T-cell (primary cell): ENCODE measurements around the gene MRPL50. TPM values are rescaled to one million over a fixed set of nuclear protein-coding genes. Genes with fewer than 3 reads are reported as not detected.

Source experiments
- ATAC-seq, 4 experiments: fragments of 200-7000 bp in 3 of 4; fragments of 150-1000 bp in 1 of 4; cut with Tn5 transposase; replicated peaks in 1 of 4; 1 replicate in 3 of 4; 2 replicates in 1 of 4; pipeline ENCODE4 v1.10.0; 2021; ENCODE audit warnings: moderate library complexity in 3 of 4, mild to moderate bottlenecking in 2 of 4, moderate number of reproducible peaks in 1 of 4
- CTCF ChIA-PET, 2 donors: fragments of 300-600 bp; sonication (Branson Sonifier 250); formaldehyde crosslinking; loops; one replicate each; lab custom pipeline; 2022; ENCODE audit warnings: antibody characterized with exemption in 2 of 2; lab: Charles Lee
- POLR2A ChIA-PET, 2 donors: fragments of 300-600 bp; sonication (Branson Sonifier 250); formaldehyde crosslinking; loops; one replicate each; lab custom pipeline; 2022; ENCODE audit warnings: antibody characterized with exemption in 2 of 2; lab: Charles Lee
- DNase-seq, 35 experiments: peaks; one replicate each; pipeline versions ENCODE4 v3.0.0 to v3.0.0-alpha.2; 2013 to 2023
- H3K27ac ChIP-seq: one replicate; pipeline ENCODE4 v1.5.1; 2013; ENCODE audit warnings: low read length
- H3K27me3 ChIP-seq, 2 experiments: replicated peaks in 1 of 2; 1 replicate in 1 of 2; 2 replicates in 1 of 2; pipeline versions ENCODE4 v1.6.1 to v1.7.0; 2013; ENCODE audit warnings: low read length in 1 of 2, mixed read lengths in 1 of 2; ENCODE audit not compliant: control insufficient read depth in 2 of 2, insufficient read depth in 2 of 2; ENCODE audit errors: extremely low read depth in 1 of 2
- H3K36me3 ChIP-seq, 2 donors: 1 replicate in 1 of 2; 2 replicates in 1 of 2; pipeline versions ENCODE4 v1.6.1 to v1.7.0; 2013; ENCODE audit warnings: low read length in 1 of 2; ENCODE audit not compliant: control insufficient read depth in 2 of 2, insufficient read depth in 1 of 2; ENCODE audit errors: extremely low read depth in 1 of 2
- H3K4me1 ChIP-seq, 2 experiments: 1 replicate in 1 of 2; 2 replicates in 1 of 2; pipeline versions ENCODE4 v1.6.1 to v1.7.0; 2013; ENCODE audit warnings: low read length in 2 of 2, mixed read lengths in 1 of 2; ENCODE audit not compliant: insufficient read depth in 2 of 2, control insufficient read depth in 1 of 2; ENCODE audit errors: extremely low read depth in 1 of 2
- H3K4me3 ChIP-seq, 2 donors: 1 replicate in 1 of 2; 2 replicates in 1 of 2; pipeline versions ENCODE4 v1.5.1 to v1.7.0; 2013; ENCODE audit warnings: mild to moderate bottlenecking in 2 of 2, low read length in 1 of 2, moderate library complexity in 1 of 2; ENCODE audit not compliant: control insufficient read depth in 1 of 2; ENCODE audit errors: extremely low read depth in 1 of 2
- H3K9me3 ChIP-seq: 2 replicates; pipeline ENCODE4 v1.7.0; 2013
- H3K27ac Mint-ChIP-seq, 2 donors: one replicate each; pipeline ENCODE4 v1.8.0; 2020 to 2021; ENCODE audit warnings: mild to moderate bottlenecking in 2 of 2, mixed read lengths in 2 of 2
- H3K27me3 Mint-ChIP-seq, 2 donors: one replicate each; pipeline ENCODE4 v1.8.0; 2021 to 2022; ENCODE audit warnings: mixed read lengths in 2 of 2
- H3K36me3 Mint-ChIP-seq: one replicate; pipeline ENCODE4 v1.8.0; 2021; ENCODE audit warnings: mixed read lengths
- H3K4me1 Mint-ChIP-seq, 3 donors: one replicate each; pipeline ENCODE4 v1.8.0; 2020 to 2022; ENCODE audit warnings: mixed read lengths in 3 of 3, mild to moderate bottlenecking in 1 of 3
- H3K4me3 Mint-ChIP-seq, 3 donors: one replicate each; pipeline ENCODE4 v1.8.0; 2020 to 2022; ENCODE audit warnings: mild to moderate bottlenecking in 3 of 3, mixed read lengths in 3 of 3, moderate library complexity in 3 of 3
- H3K9me3 Mint-ChIP-seq, 3 donors: one replicate each; pipeline ENCODE4 v1.8.0; 2020 to 2022; ENCODE audit warnings: mixed read lengths in 3 of 3
- WGBS: methylation state at CpG from one replicate; pipeline ENCODE4 v1.1.5; 2013; ENCODE audit warnings: missing lambda C conversion rate; ENCODE audit not compliant: insufficient coverage; 5-methylcytosine and 5-hydroxymethylcytosine counted together
- total RNA-seq, 35 experiments: library from RNA in 6 of 35; stranded (reverse) in 6 of 35; fragments of 120-200 nt in 1 of 35; gene quantifications; one replicate each; pipeline versions ENCODE4 v1.2.1 to v1.2.4 and lab custom pipeline; 2013 to 2026

MRPL50 gene
- total RNA-seq, 5 donors from 2014 or later (not counting 1 experiment from before 2014, with no cell fraction given) = 7.4 to 16.7 (median 16.3) TPM

- Histone ChIP-seq H3K27ac (no peak overlapping the region), H3K27me3 (no peaks in the 10 kb centered on the region), H3K36me3 (no peaks in the 10 kb centered on the region), H3K4me3 (no peak overlapping the region), H3K9me3 (peaks cover 28% of the 10 kb centered on the region), H3K4me1 (no peaks in the 10 kb centered on the region)
- DNase-seq (no peak), ATAC-seq (no peak)
- no peak overlapping the region for H3K27ac Mint-ChIP-seq
- peaks cover 48 to 75% (median 62%) of the 10 kb centered on the region in 3 donors for H3K9me3 Mint-ChIP-seq
- CTCF ChIA-PET = no interaction called here
- H3K27me3 Mint-ChIP-seq = no peaks in the 10 kb centered on the region
- no peak overlapping the region for H3K4me3 Mint-ChIP-seq
- no peaks in the 10 kb centered on the region for H3K4me1 Mint-ChIP-seq
- POLR2A ChIA-PET = no interaction called here
- H3K36me3 Mint-ChIP-seq = peaks cover 50% of the 10 kb centered on the region
Observed at GRCh38 chr9:101414839-101415238, 16.4 kb upstream of the MRPL50 start.

DNA sequence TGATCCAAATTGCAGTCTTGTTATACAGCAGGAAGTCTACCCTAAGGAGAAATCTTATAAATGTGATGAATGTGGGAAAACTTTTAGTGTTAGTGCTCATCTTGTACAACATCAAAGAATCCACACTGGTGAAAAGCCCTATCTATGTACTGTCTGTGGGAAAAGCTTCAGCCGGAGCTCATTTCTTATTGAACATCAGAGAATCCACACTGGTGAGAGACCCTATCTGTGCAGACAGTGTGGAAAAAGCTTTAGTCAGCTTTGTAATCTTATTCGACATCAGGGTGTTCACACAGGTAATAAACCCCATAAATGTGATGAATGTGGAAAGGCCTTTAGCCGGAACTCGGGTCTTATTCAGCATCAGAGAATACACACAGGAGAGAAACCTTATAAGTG lies 10.7 kb upstream of the MRPL50 start:
- peaks cover 13 to 35% of the 10 kb centered on the region in 2 donors for H3K36me3 ChIP-seq

DNA sequence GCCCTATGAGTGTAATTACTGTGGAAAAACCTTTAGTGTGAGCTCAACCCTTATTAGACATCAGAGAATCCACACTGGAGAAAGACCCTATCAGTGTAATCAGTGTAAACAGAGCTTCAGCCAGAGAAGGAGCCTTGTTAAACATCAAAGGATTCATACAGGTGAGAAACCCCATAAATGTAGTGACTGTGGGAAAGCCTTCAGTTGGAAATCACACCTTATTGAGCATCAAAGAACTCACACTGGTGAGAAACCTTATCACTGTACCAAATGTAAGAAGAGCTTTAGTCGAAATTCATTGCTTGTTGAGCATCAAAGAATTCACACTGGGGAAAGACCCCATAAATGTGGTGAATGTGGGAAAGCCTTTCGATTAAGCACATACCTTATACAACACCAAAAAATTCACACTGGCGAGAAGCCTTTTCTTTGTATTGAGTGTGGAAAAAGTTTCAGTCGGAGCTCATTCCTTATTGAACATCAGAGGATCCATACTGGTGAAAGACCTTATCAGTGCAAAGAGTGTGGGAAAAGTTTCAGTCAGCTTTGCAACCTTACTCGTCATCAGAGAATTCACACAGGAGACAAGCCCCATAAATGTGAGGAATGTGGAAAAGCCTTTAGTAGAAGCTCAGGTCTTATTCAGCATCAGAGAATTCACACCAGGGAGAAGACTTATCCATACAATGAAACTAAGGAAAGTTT lies 10.1 kb upstream of the MRPL50 start:
- ChIA-PET CTCF (interaction anchor here in 1 of 2 donors (1.3 kb wide), 1 partner anchor 10 kb away, joined by 3 read pairs; the partner anchor contains the start of genes MRPL50 and ZNF189), POLR2A (interaction anchor here in 1 of 2 donors (1.2 kb wide), 1 partner anchor 10 kb away, joined by 3 read pairs; the partner anchor contains the start of gene ZNF189)
- H3K27ac ChIP-seq = no peak overlapping the region
- H3K27me3 ChIP-seq = no peaks in the 10 kb centered on the region
- no peak overlapping the region for H3K27ac Mint-ChIP-seq
- peaks cover 0 to 5% (median 0%) of the 10 kb centered on the region in 3 donors for H3K4me1 Mint-ChIP-seq
- ATAC-seq (no peak), DNase-seq (no peak)
- H3K4me1 ChIP-seq = no peaks in the 10 kb centered on the region
- H3K9me3 ChIP-seq = peaks cover 40% of the 10 kb centered on the region
- peaks cover 80% of the 10 kb centered on the region for H3K36me3 Mint-ChIP-seq
- no CpG with 5 or more reads among the region's 5 CpGs for WGBS
- no peak overlapping the region for H3K4me3 Mint-ChIP-seq
- peaks cover 37 to 79% (median 61%) of the 10 kb centered on the region in 3 donors for H3K9me3 Mint-ChIP-seq
- peaks cover 13 to 41% of the 10 kb centered on the region in 2 donors for H3K36me3 ChIP-seq
- H3K27me3 Mint-ChIP-seq = no peaks in the 10 kb centered on the region
- H3K4me3 ChIP-seq = no peak overlapping the region

More for the DNA sequence above, 10.7 kb upstream of the MRPL50 start:
- H3K27me3 Mint-ChIP-seq = no peaks in the 10 kb centered on the region
- H3K4me1 Mint-ChIP-seq = no peaks in the 10 kb centered on the region
- no peak for DNase-seq
- no peak overlapping the region for H3K4me3 Mint-ChIP-seq
- H3K9me3 Mint-ChIP-seq = peaks cover 37 to 78% (median 61%) of the 10 kb centered on the region in 3 donors
- ChIA-PET CTCF (interaction anchor here in 1 of 2 donors (1.3 kb wide), 1 partner anchor 11 kb away, joined by 3 read pairs; the partner anchor contains the start of genes MRPL50 and ZNF189), POLR2A (interaction anchor here in 1 of 2 donors (0.6 to 1.2 kb wide), 2 partner anchors 10 to 53 kb away, joined by 3 read pairs; partner anchors contain the start of gene ZNF189)
- no peak overlapping the region for H3K27ac ChIP-seq
- WGBS = no CpG with 5 or more reads among the region's 4 CpGs
- H3K27ac Mint-ChIP-seq = no peak overlapping the region
- H3K9me3 ChIP-seq = peaks cover 43% of the 10 kb centered on the region
- H3K36me3 Mint-ChIP-seq = peaks cover 79% of the 10 kb centered on the region
- no peak overlapping the region for H3K4me3 ChIP-seq
- ATAC-seq = no peak
- H3K4me1 ChIP-seq = no peaks in the 10 kb centered on the region
- no peaks in the 10 kb centered on the region for H3K27me3 ChIP-seq

GRCh38 chr9:101403516-101404285 lies 5.3 kb upstream of the MRPL50 start:
- Mint-ChIP-seq H3K4me1 (peaks cover 36 to 45% (median 38%) of the 10 kb centered on the region in 3 donors), H3K27ac (no peak overlapping the region), H3K9me3 (peaks cover 27 to 50% (median 38%) of the 10 kb centered on the region in 3 donors)

DNA sequence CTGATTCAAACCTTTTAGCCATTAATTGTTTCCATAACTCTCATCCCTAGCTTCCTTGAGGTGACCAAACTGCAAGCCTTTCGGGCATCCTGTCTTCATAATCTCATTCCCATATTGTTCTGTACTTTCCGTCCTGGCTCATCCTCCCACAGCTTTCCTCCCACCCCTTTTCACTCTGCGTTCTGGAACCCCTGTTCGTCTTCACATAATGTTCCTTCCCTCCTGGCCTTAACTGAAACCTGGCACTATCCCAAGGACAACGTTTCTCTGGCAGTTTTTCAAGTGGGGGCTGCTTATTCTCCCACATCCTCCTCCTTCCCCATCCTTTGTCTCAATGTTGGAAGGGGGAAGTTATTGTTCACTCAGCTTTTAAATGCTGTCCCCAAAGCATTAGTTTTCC lies 1.7 kb upstream of the MRPL50 start:
- H3K9me3 ChIP-seq = peaks cover 2% of the 10 kb centered on the region
- peaks cover 12 to 19% (median 13%) of the 10 kb centered on the region in 3 donors for H3K9me3 Mint-ChIP-seq
- H3K27ac ChIP-seq = no peak overlapping the region
- H3K27me3 Mint-ChIP-seq = no peaks in the 10 kb centered on the region
- DNase-seq = no peak
- CTCF ChIA-PET = interaction anchor here in 1 of 2 donors (0.9 to 2.5 kb wide), 3 partner anchors 10 to 59 kb away, joined by 3 to 15 read pairs (median 5); no protein-coding TSS in a partner anchor
- POLR2A ChIA-PET = interaction anchor here (0.5 to 1.2 kb wide), 2 partner anchors 133 to 970 kb away, joined by 3 to 10 read pairs; partner anchors contain the start of gene RNF20 (in 1 of the 2)
- 65% methylated on average over 4 of the region's 5 CpGs for WGBS
- H3K27ac Mint-ChIP-seq = peak overlapping the region; percentile 37 to 75
- H3K36me3 ChIP-seq = peaks cover under 1 to 40% of the 10 kb centered on the region in 2 donors
- H3K4me3 ChIP-seq = no peak overlapping the region
- no peak for ATAC-seq
- H3K27me3 ChIP-seq = no peaks in the 10 kb centered on the region
- H3K4me3 Mint-ChIP-seq = peak overlapping the region; percentile 87 to 100 (median 92)
- peaks cover 10 to 19% of the 10 kb centered on the region in 2 experiments for H3K4me1 ChIP-seq
- peaks cover 64 to 71% (median 69%) of the 10 kb centered on the region in 3 donors for H3K4me1 Mint-ChIP-seq
- H3K36me3 Mint-ChIP-seq = peaks cover 58% of the 10 kb centered on the region

More at GRCh38 chr9:101403516-101404285, 5.3 kb upstream of the MRPL50 start:
- Histone ChIP-seq H3K27me3 (no peaks in the 10 kb centered on the region), H3K36me3 (peaks cover 13 to 67% of the 10 kb centered on the region in 2 donors), H3K4me1 (peaks cover 6 to 15% of the 10 kb centered on the region in 2 experiments), H3K9me3 (peaks cover 22% of the 10 kb centered on the region), H3K4me3 (no peak overlapping the region), H3K27ac (no peak overlapping the region)
- ATAC-seq = no peak
- DNase-seq = no peak
- Mint-ChIP-seq H3K27me3 (no peaks in the 10 kb centered on the region), H3K4me3 (peak overlapping the region in 1 of 3 donors; percentile 5), H3K36me3 (peaks cover 83% of the 10 kb centered on the region)
- WGBS = 40% methylated on average over 1 of the region's 9 CpGs
- CTCF ChIA-PET = interaction anchor here in 1 of 2 donors (1.2 kb wide), 1 partner anchor 16 kb away, joined by 4 read pairs; no protein-coding TSS in a partner anchor
- POLR2A ChIA-PET = interaction anchor here in 1 of 2 donors (0.5 kb wide), 1 partner anchor 125 kb away, joined by 4 read pairs; no protein-coding TSS in a partner anchor
